DMS114 treated with DMSO at 0.1 percent for 48 hours (cell line): ENCODE data around the gene MAP1B.
"Not testable (repeated sequence)": the region's sequence is repeated elsewhere in the genome, so short reads cannot be mapped to it uniquely, and the experiment has no call there.

Experiments used
- DNase-seq: peaks from one replicate; lab custom pipeline; 2025; ENCODE audit not compliant: unreplicated experiment; lab: John Stamatoyannopoulos, UW

Gene MAP1B

DNA sequence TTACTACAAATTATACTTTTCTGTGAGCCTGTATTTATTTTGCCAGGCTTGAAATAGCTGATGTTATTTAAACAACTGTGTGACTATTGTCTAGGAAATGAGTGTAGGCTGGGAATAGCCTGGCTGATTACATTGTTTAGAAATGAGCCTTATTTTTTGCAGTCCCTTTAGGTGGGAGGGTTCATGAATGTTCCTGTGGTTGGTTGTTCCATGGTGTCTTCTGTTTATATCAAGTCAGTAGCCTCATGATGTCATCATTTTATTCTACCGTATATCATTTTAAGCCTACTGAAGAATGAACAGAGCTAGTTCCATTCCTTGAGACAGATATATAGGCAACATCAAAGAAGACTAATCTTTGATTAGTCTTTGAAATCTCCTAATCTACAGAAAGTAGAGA lies 53.1 kb downstream of the MAP1B start:
- DNase-seq, result no peak

GRCh38 chr5:72160959-72161358 lies 53.7 kb downstream of the MAP1B start:
- DNase-seq, result no peak

DNA sequence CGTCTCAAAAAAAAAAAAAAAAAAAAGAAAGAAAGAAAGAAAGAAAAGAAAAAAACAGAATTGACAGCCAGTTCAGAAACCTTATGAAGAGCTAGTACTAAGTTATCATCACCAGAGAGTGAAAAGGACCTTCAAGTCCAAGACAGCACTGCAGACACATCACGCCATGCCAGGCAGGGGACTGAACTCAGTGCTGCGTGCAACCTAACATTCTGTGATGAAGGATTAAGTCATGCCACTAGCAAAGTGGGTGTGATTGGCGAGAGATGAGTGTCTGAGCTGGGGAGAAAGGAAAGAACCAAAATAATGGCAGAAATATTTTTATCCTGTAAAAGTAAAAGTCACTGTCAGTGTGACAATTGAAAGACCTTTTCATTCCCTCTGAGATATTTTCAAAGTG lies 54.7 kb downstream of the MAP1B start:
- DNase-seq, result no peak

GRCh38 chr5:72163349-72163983 lies 56.2 kb downstream of the MAP1B start:
- no peak for DNase-seq

DNA sequence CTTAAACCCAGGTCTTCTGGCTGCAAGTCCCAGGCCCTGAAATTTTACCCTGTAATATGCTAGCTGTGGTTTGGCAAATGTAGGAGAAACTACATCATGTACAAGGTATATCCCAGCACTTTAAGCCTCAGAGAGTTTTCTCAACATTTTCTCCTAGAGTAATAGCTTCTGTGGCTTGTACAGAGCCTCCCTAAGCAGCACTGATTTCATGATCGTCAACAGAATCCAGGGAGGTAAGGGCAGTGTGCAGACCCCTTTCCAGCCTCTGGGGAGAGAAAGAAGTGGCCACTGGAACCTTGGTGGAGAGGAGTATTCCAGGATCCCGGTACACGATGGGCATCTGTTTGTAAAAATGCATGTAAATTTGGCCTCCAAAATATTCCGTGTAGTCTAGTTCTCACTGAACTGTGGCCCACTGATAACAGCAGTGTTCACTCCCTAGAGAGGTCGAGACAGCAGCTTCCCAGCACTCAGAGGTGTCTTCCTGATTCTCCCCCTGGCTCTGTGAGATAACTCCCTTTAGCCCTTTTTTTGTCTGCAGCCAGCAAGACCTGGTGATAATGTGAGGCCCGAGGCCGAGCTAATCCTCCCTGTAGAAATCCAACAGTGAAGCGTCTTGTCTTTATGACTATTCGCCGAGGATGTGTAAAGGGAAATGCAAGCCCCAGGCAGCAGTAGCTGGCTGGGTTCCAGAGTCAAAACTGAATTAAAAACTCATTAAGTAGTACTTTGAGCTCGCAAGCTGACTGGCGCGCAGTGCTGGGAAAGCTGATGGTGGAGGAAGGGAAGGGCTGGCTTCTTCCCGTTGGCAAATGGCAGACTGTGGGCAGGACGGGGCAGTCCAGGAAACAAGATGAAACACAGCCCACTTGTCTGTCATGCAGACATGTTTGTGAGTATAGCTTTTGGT lies 59.0 kb downstream of the MAP1B start:
- no peak for DNase-seq

- no peak for DNase-seq
These were observed 60.0 kb downstream of the MAP1B start for GRCh38 chr5:72167257-72167656.

- DNase-seq, result no peak
These were observed 60.5 kb downstream of the MAP1B start for GRCh38 chr5:72167804-72168203.

- DNase-seq, result no peak
These were observed 62.8 kb downstream of the MAP1B start for GRCh38 chr5:72170101-72170500.

DNA sequence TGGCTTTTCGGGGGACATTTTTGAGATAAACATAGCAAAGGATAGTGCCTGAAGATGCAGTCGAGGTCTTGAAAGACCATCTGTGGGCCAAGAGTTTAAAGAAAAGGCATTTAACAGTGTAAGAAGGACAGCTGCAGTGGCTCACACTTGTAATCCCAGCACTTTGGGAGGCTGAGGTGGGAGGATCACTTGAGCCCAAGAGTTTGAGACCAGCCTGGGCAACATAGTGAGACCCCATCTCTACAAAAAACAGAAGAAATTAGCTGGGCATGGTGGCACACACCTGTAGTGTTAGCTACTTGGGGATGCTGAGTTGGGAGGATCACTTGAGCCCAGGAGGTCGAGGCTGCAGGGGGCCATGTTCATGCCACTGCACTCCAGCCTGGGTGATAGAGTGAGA lies 63.9 kb downstream of the MAP1B start:
- DNase-seq, result not testable (repeated sequence)

- no peak for DNase-seq
These were observed 64.4 kb downstream of the MAP1B start for GRCh38 chr5:72171667-72172066.

- no peak for DNase-seq
These were observed 65.5 kb downstream of the MAP1B start for GRCh38 chr5:72172786-72173185.

DNA sequence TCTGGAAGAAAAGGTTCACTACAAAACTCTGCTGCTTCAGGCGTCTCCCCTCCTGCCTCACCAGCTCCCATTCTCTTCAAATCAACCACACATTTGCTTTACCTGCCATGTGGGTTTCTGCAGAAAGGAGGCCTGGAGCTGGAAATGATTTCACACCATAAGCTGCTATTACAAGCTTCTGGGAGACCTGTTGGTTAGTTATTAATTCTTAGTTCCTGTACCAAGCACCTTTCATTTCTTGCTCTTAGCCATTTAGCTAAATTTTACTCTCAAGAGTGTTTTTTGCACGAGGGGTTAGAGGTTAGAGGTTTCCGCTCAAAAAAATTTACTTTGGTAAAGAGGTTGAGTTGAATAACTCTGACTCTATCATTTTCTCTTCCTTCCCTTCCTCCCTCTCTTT lies 70.3 kb downstream of the MAP1B start:
- DNase-seq, result no peak

DNA sequence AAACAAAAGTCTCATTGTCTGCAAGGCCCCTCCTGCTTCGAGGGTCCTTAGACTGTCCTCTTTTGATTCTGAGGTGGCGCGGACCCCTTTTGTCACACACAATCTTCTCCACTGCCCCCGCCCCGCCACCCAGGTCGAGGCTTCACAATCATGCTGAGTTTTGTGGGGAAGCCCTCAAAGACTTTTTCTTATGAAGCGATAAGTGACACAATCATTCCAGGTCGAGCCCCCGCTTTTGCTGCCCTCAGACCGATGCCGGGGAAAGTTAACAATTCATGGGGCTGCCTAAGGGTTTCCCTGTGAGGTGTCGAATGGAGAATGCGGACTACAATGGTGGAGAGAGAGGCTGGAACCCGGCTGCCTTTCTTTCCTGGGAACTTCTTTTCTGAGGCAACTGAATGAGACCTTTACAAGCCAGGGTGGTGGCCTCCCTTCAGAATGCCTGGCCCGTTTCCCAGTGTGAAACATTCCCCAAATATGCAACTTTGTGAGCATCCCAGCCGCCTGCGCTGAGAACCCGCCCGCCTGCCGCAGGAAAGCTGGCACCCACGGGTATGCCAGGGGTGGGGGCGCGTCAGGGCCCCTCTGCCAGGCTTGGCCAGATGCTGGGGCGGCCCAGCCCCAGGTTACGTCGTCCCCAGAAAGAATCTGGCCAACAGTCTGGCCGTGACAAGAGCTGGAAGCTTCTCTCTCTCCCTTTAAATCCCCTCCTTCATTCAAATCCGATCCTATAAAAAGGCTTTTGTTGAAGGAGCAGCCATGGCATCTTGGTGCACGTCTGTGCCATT lies 71.9 kb downstream of the MAP1B start:
- no peak for DNase-seq

DNA sequence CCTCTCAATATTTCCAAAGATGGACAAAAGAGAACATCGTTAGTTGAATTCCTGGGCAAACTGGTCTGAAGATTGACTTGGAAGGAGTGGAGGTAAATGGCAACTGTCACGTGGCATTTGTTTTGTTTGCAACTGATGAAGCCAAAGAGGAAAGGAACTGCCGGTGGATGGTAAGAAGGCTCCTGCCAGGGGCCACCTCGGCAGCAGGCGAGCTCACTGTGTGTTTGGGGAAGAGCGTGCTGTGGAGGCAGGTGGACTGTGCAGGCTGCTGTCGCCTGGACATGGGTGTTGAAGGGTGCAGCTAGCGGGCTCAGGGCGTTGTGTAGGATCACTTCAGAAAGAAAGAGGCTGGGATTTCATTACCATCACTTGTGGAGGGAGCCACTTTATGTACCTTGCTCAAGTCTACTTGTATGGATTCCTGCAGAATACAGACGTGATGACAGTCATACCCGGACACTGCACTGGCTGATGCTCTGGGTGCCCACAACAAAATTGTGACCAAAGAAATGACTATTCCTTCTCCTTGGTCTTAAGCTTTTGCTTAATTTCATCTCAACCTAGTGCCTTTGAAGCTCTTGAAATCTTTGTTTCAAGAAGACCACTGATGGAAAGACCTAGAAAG lies 72.7 kb downstream of the MAP1B start:
- DNase-seq, result no peak

DNA sequence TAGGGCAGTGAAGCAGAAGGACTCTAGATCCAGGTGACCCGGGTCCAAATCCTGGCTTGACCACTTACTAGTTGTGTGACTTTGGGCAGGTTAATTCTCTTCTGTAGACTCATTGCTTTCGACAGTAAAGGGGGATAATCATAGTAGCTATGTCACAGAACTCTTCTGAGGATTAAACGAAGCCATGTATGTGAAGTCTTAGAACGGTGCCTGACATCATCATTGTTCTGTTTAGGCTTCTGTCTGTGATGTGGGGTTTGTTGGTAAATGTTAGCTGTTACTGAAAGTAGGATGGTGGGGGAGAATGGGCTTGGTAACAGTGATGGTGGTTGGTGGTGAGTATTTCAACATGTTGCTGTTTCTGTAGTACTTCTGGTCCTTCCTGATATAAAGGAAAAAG lies 73.7 kb downstream of the MAP1B start:
- DNase-seq, result no peak

- no peak for DNase-seq
These were observed 75.4 kb downstream of the MAP1B start for GRCh38 chr5:72182686-72183085.

DNA sequence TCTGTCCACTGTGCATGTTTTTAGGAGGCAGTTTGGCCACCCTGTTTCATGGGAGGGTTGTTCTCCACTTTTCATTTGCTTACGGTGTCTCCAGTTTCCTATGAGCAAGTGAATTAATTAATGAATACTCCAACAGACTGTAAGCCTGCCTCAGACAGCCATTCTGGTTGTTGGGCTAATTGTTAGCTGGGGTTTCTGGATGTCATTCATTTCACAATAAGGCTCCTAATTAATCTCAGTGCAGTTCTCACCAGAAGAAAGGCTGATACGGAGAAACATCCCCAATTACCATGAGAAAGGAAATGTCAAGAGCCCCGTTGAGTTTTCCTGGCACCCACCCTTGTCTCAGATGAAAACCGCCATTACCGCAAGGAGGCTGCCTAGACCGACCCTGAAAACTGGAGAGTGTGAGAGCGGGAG lies 75.8 kb downstream of the MAP1B start:
- DNase-seq, result no peak

- DNase-seq, result no peak
These were observed 77.1 kb downstream of the MAP1B start for GRCh38 chr5:72184408-72184807.

GRCh38 chr5:72185496-72186329 lies 78.4 kb downstream of the MAP1B start:
- no peak for DNase-seq

- no peak for DNase-seq
These were observed 80.3 kb downstream of the MAP1B start for GRCh38 chr5:72187388-72188075.
